Left hindlimb (tissue), 1 donor: Measurements from ENCODE around the gene SRP14.

Experiments
- DNase-seq: peaks from one replicate; pipeline ENCODE4 v3.0.0-alpha.2; 2018

Gene SRP14

GRCh38 chr15:40067921-40068624 lies 29.1 kb upstream of the SRP14 start:
- DNase-seq = no peak

GRCh38 chr15:40066589-40066988 lies 27.6 kb upstream of the SRP14 start:
- DNase-seq = no peak

- DNase-seq = peak; percentile 4
Observed at GRCh38 chr15:40065166-40065565, 26.2 kb upstream of the SRP14 start.

GRCh38 chr15:40064231-40064894 lies 25.4 kb upstream of the SRP14 start:
- DNase-seq = peak; percentile 26

- DNase-seq = peak; percentile 73
Observed at GRCh38 chr15:40063563-40064011, 24.6 kb upstream of the SRP14 start.

- DNase-seq = no peak
Observed at GRCh38 chr15:40062816-40063562, 24.0 kb upstream of the SRP14 start.

- DNase-seq = peak; percentile 10
Observed at GRCh38 chr15:40061212-40061901, 22.4 kb upstream of the SRP14 start.

- DNase-seq = peak; percentile 13
Observed at GRCh38 chr15:40060236-40060961, 21.4 kb upstream of the SRP14 start.

GRCh38 chr15:40059821-40060220 lies 20.8 kb upstream of the SRP14 start:
- DNase-seq = peak; percentile 9

- DNase-seq = peak; percentile 26
Observed at GRCh38 chr15:40058476-40059140, 19.6 kb upstream of the SRP14 start.

- peak; percentile 17 for DNase-seq
Observed at GRCh38 chr15:40055576-40056293, 16.8 kb upstream of the SRP14 start.

- DNase-seq = peak; percentile 69
Observed at GRCh38 chr15:40054855-40055575, 16.0 kb upstream of the SRP14 start.

- DNase-seq = no peak
Observed at GRCh38 chr15:40054605-40054854, 15.5 kb upstream of the SRP14 start.

- DNase-seq = peak; percentile 50
Observed at GRCh38 chr15:40053831-40054604, 15.0 kb upstream of the SRP14 start.

- DNase-seq = peak; percentile 27
Observed at GRCh38 chr15:40053079-40053830, 14.3 kb upstream of the SRP14 start.

- DNase-seq = peak; percentile 15
Observed at GRCh38 chr15:40052604-40053003, 13.6 kb upstream of the SRP14 start.

- DNase-seq = peak; percentile 15
Observed at GRCh38 chr15:40051616-40052415, 12.8 kb upstream of the SRP14 start.

- peak; percentile 65 for DNase-seq
Observed at GRCh38 chr15:40050788-40051470, 11.9 kb upstream of the SRP14 start.
